ENCODE measurements around the gene CDK3. TPM values are rescaled to one million over a fixed set of nuclear protein-coding genes. Genes with fewer than 3 reads are reported as not detected.

CDK3 gene
- total and polyA plus RNA-seq, 9 of the 15 experiments (the other 6 are each of a cell fraction or from before 2014, with no cell fraction given) = 0.55 to 8.2 (median 4.7) TPM

DNA sequence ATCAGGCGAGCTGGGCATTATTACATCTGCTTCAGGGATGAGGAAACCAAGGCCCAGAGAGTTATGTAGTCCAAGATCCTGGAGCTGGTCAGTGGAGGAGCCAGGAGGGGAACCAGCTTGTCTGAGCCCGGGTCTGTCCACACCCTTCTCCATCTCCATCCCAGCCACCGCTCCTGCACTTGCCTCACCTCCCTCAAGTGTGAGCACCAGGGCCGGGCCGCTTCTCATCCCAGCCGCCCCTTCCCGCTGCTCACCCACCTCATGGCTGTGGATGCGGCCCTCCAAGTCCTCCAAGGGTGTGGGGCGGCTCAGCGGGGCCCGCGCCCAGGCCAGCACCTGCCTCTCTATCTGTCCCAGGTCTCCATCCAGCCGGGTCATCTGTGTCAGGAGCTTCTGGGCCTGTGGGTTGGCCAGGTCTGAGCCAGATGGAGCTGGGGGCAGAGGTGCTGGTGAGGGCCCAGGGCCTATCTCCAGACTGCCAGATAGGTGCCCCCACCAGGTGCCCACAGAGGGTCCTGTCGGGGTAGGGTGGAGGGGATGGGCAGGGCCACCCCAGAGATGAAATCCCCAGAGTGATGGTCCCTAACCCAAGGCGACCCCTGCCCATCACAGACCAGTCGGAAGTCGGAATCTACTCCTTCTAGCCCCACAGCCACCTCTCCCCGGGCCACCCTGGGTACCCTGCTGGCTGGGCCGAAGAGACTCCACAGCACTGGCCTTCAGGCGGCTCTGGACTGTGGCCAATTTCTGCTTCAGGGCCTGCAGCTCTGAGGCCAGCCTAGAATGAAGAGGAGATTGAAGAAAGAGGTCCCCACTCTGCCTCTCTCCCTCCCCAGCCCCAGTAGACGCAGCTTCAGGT is 17.1 kb downstream of the CDK3 start:
- Histone ChIP-seq H3K4me1 (replicated peaks in 1 of 2; ENCODE audit: control insufficient read depth in 2 of 2, insufficient read depth in 2 of 2, low read length in 2 of 2) (peaks cover 0 to 52% of the 10 kb centered on the region in 2 experiments; a peak in 3 of 5 replicates), H3K79me2 (ENCODE audit: control insufficient read depth, insufficient read depth, low read length) (no peaks in the 10 kb centered on the region), H4K20me1 (replicated peaks; ENCODE audit: control insufficient read depth, insufficient read depth, low read length) (0 out of 2 replicates have a peak, but pooled peaks cover 8% of the 10 kb centered on the region), H3K4me2 (ENCODE audit: insufficient read depth, low read length) (no peak overlapping the region), H3K4me3 (no peak overlapping the region), H3K9me1 (ENCODE audit: control insufficient read depth, insufficient read depth, low read length) (no peaks in the 10 kb centered on the region), H3K36me3 (ENCODE audit: control insufficient read depth, insufficient read depth, low read length) (no peaks in the 10 kb centered on the region), H3K9ac (ENCODE audit: insufficient read depth in 1 of 2, low read depth in 2 of 2, low read length in 2 of 2) (peak overlapping the region in 1 of 2 experiments; percentile 52; a peak in 1 of 4 replicates), H3K27ac (ENCODE audit: extremely low read depth, low read depth, low read length) (no peak overlapping the region), H3K9me3 (replicated peaks; ENCODE audit: control insufficient read depth, insufficient read depth, low read depth, low read length) (no peaks in the 10 kb centered on the region), H3K27me3 (ENCODE audit: control insufficient read depth in 2 of 2, insufficient read depth in 2 of 2, low read length in 2 of 2) (peaks cover 17 to 45% of the 10 kb centered on the region in 2 experiments; a peak in 4 of 5 replicates), H2AFZ (ENCODE audit: low read depth, low read length) (no peak overlapping the region)
- intact Hi-C loops (cut with micrococcal nuclease) = loop anchor here (5.0 kb wide), 1 partner anchor 260 kb away; no protein-coding TSS in a partner anchor
- FAIRE-seq = no peak
- in situ Hi-C loops (cut with MboI) = no loop called here
- no TSS peak for BruUV-seq (replicated peaks)
- TF ChIP-seq NFIC (IDR thresholded peaks at IDR 0.05) (0 out of 2 replicates have a peak, but pooled peaks have one; percentile 34), GTF2E2 (tag; IDR thresholded peaks at IDR 0.05) (no peak)
- no peak for DNase-seq (ENCODE audit: extremely low read depth in 1 of 4, low spot score in 3 of 4)
- CTCF ChIA-PET (ENCODE audit: low intra/inter-chr PET ratio) = no interaction called here
- no peak for ATAC-seq
- WGBS (ENCODE audit: insufficient coverage, low coverage, missing lambda C conversion rate) = 24% methylated on average over 21 of the region's 21 CpGs
- POLR2A ChIA-PET = interaction anchor here (0.5 to 0.7 kb wide), 2 partner anchors 76 to 1053 kb away, joined by 3 read pairs; no protein-coding TSS in a partner anchor

DNA sequence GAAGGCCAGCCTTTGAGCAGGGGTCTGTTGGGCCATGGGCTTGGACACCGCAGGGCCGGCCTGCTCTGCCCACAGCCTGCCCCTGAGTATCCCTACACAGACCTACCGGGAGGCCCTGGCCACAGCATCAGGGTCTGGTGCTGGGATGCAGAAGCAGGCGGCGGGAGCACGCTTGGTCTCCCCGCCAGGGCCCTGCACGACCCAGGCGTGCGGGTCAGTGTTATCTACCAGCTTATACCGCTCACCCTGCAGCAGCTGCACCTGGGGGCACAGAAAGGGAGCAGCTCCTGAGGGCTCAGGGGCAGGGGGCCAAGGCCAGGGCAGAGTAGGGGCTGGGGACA is 17.7 kb downstream of the CDK3 start:
- 34% methylated on average over 11 of the region's 11 CpGs for WGBS (ENCODE audit: insufficient coverage, low coverage, missing lambda C conversion rate)
- no peaks in the 10 kb centered on the region for H3K79me2 ChIP-seq (ENCODE audit: control insufficient read depth, insufficient read depth, low read length)
- ATAC-seq (no peak), FAIRE-seq (no peak), DNase-seq (ENCODE audit: extremely low read depth in 1 of 4, low spot score in 3 of 4) (no peak)
- no peaks in the 10 kb centered on the region for H3K9me1 ChIP-seq (ENCODE audit: control insufficient read depth, insufficient read depth, low read length)
- no peaks in the 10 kb centered on the region for H3K36me3 ChIP-seq (ENCODE audit: control insufficient read depth, insufficient read depth, low read length)
- in situ Hi-C loops (cut with MboI) = no loop called here
- no peak overlapping the region for H3K4me3 ChIP-seq
- H3K27ac ChIP-seq (ENCODE audit: extremely low read depth, low read depth, low read length) = no peak overlapping the region
- H3K9me3 ChIP-seq (replicated peaks; ENCODE audit: control insufficient read depth, insufficient read depth, low read depth, low read length) = no peaks in the 10 kb centered on the region
- ChIA-PET POLR2A (no interaction called here), CTCF (ENCODE audit: low intra/inter-chr PET ratio) (no interaction called here)
- no peak overlapping the region for H2AFZ ChIP-seq (ENCODE audit: low read depth, low read length)
- H3K27me3 ChIP-seq (ENCODE audit: control insufficient read depth in 2 of 2, insufficient read depth in 2 of 2, low read length in 2 of 2) = peaks cover 17 to 45% of the 10 kb centered on the region in 2 experiments; a peak in 4 of 5 replicates
- BruUV-seq (replicated peaks) = no TSS peak
- H4K20me1 ChIP-seq (replicated peaks; ENCODE audit: control insufficient read depth, insufficient read depth, low read length) = 0 out of 2 replicates have a peak, but pooled peaks cover 8% of the 10 kb centered on the region
- TF ChIP-seq NR2C1 (IDR thresholded peaks at IDR 0.05) = no peak
- TF ChIP-seq NR2C1 (tag; IDR thresholded peaks at IDR 0.05) = no peak
- TF ChIP-seq ZBTB17 (CRISPR knock-in tag; IDR thresholded peaks at IDR 0.05) = no peak
- TF ChIP-seq ADNP (tag; IDR thresholded peaks at IDR 0.05) = no peak
- TF ChIP-seq, protein P1, sequence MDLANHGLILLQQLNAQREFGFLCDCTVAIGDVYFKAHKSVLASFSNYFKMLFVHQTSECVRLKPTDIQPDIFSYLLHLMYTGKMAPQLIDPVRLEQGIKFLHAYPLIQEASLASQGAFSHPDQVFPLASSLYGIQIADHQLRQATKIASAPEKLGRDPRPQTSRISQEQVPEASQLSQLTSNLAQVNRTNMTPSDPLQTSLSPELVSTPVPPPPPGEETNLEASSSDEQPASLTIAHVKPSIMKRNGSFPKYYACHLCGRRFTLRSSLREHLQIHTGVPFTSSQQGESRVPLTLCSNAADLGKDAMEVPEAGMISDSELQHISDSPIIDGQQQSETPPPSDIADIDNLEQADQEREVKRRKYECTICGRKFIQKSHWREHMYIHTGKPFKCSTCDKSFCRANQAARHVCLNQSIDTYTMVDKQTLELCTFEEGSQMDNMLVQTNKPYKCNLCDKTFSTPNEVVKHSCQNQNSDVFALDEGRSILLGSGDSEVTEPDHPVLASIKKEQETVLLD (IDR thresholded peaks at IDR 0.05) = no peak
- intact Hi-C loops (cut with micrococcal nuclease) = loop anchor here (5.0 kb wide), 1 partner anchor 259 kb away; no protein-coding TSS in a partner anchor
- H3K9ac ChIP-seq (ENCODE audit: insufficient read depth in 1 of 2, low read depth in 2 of 2, low read length in 2 of 2) = no peak overlapping the region; a peak in 1 of 4 replicates
- peaks cover 0 to 55% of the 10 kb centered on the region in 2 experiments; a peak in 3 of 5 replicates for H3K4me1 ChIP-seq (replicated peaks in 1 of 2; ENCODE audit: control insufficient read depth in 2 of 2, insufficient read depth in 2 of 2, low read length in 2 of 2)
- no peak overlapping the region for H3K4me2 ChIP-seq (ENCODE audit: insufficient read depth, low read length)

Data from K562 (cell line).